Activated CD4-positive, alpha-beta memory T cell treated with anti-CD3 and anti-CD28 coated beads for 36 hours (primary cell): ENCODE data around the gene ZC3H10. TPM values are rescaled to one million over a fixed set of nuclear protein-coding genes. Genes with fewer than 3 reads are reported as not detected.

Experiments
- CTCF ChIA-PET: fragments of 350-600 bp; sonication (Branson Sonifier 250); formaldehyde crosslinking; loops from one replicate; lab custom pipeline; 2021; ENCODE audit warnings: antibody characterized with exemption, inconsistent platforms; lab: Charles Lee
- POLR2A ChIA-PET: fragments of 350-600 bp; sonication (Branson Sonifier 250); formaldehyde crosslinking; loops from one replicate; lab custom pipeline; 2021; ENCODE audit warnings: antibody characterized with exemption; lab: Charles Lee
- DNase-seq: peaks from one replicate; pipeline ENCODE4 v3.0.0-alpha.2; 2020
- H3K27ac Mint-ChIP-seq: one replicate; pipeline ENCODE4 v1.8.0; 2021; ENCODE audit warnings: mixed read lengths
- H3K27me3 Mint-ChIP-seq: one replicate; pipeline ENCODE4 v1.8.0; 2021; ENCODE audit warnings: mixed read lengths
- H3K36me3 Mint-ChIP-seq: one replicate; pipeline ENCODE4 v1.8.0; 2021; ENCODE audit warnings: mixed read lengths
- H3K4me1 Mint-ChIP-seq: one replicate; pipeline ENCODE4 v1.8.0; 2021; ENCODE audit warnings: low read depth, mixed read lengths
- H3K4me3 Mint-ChIP-seq: one replicate; pipeline ENCODE4 v1.8.0; 2021; ENCODE audit warnings: mild to moderate bottlenecking, mixed read lengths
- H3K9me3 Mint-ChIP-seq: one replicate; pipeline ENCODE4 v1.8.0; 2021; ENCODE audit warnings: mixed read lengths
- intact Hi-C: fragments of 100-400 bp; cut with micrococcal nuclease; formaldehyde crosslinking; loops from one replicate; pipeline ENCODE4 v1.15.1; 2023
- total RNA-seq, 2 experiments: library from RNA; stranded (reverse); gene quantifications; one replicate each; pipeline ENCODE4 v1.2.3, GENCODE V29; 2021

ZC3H10 gene
- total RNA-seq, 2 experiments from 2014 or later, result 5.1 to 7.2 TPM

DNA sequence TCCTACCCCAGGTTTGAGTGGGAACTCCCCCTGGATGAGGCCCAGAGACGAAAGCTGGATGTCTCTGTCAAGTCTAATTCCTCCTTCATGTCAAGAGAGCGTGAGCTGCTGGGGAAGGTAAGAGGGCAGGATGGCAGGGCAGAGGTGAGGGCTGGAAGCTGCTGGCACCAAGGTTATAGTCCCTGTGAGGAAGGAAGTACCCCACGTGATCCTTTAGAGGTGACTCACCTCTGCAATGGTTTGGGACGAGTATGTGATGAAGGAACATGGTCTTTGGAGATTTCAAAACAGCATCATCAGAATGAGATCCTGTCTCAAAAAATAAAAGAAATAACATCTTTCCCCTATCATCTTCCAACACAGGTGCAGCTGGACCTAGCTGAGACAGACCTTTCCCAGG is 25.2 kb downstream of the ZC3H10 start:
- Mint-ChIP-seq H3K4me1 (peaks cover 36% of the 10 kb centered on the region), H3K27me3 (no peaks in the 10 kb centered on the region), H3K9me3 (no peaks in the 10 kb centered on the region), H3K36me3 (peaks cover 57% of the 10 kb centered on the region), H3K4me3 (no peak overlapping the region), H3K27ac (peak overlapping the region; percentile 81)
- POLR2A ChIA-PET, result interaction anchor here (0.6 to 2.1 kb wide), 5 partner anchors 8 to 18 kb away, joined by 3 to 9 read pairs (median 3); partner anchors contain the start of genes ESYT1, MYL6 and MYL6B
- DNase-seq, result no peak
- CTCF ChIA-PET, result interaction anchor here (0.9 to 2.3 kb wide), 4 partner anchors 9 to 63 kb away, joined by 3 to 10 read pairs (median 4); partner anchors contain the start of genes MYL6B and SMARCC2
- intact Hi-C loops, result no loop called here

DNA sequence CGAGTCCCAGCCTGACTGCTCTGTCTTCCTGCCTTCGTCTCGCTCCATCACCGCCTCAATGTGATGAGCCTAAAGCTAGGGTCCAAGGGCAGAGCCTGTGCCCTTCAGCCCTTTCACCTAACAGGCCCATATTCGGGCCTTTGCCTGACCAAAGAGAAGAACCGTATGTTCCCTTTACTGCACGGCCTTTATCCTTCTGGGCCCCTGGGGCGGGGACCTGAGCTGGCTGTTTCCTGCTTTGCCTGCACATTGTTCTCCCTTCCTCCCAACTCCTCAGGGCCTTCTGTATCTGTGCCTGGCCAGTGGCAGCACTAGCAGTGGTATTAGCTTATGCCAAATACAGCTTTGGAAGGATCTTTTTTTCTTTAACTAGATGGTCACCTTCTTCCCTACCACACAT is 25.8 kb downstream of the ZC3H10 start:
- peaks cover 50% of the 10 kb centered on the region for H3K36me3 Mint-ChIP-seq
- CTCF ChIA-PET, result interaction anchor here (1.6 kb wide), 1 partner anchor 46 kb away, joined by 6 read pairs; the partner anchor contains the start of gene SMARCC2
- H3K4me1 Mint-ChIP-seq, result peaks cover 30% of the 10 kb centered on the region
- no peaks in the 10 kb centered on the region for H3K9me3 Mint-ChIP-seq
- DNase-seq, result no peak
- POLR2A ChIA-PET, result interaction anchor here (1.0 to 2.1 kb wide), 3 partner anchors 8 to 17 kb away, joined by 3 to 9 read pairs (median 4); partner anchors contain the start of genes MYL6 and MYL6B
- H3K27me3 Mint-ChIP-seq, result no peaks in the 10 kb centered on the region
- intact Hi-C loops, result no loop called here
- H3K27ac Mint-ChIP-seq, result peak overlapping the region; percentile 81
- H3K4me3 Mint-ChIP-seq, result no peak overlapping the region

DNA sequence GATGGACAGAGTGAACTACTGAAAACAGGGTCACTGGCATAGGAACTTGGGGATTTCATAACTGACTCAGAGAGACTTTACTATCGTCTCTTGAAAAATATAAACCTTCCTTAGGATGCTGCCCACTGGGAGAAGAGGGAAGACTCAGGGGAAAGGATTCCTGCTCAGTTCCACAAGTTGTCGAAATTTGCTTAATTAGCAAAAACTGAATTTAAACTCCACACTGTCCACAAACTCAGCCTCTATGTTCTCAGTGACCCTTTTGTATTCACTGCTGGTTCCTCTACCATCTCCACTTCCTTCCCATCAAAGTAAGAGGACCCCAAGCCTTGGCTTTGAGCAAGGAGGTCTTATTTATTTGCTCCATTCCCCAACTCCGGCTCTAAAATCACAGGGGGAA is 27.2 kb downstream of the ZC3H10 start:
- DNase-seq, result no peak
- peaks cover 28% of the 10 kb centered on the region for H3K4me1 Mint-ChIP-seq
- no peaks in the 10 kb centered on the region for H3K27me3 Mint-ChIP-seq
- POLR2A ChIA-PET, result interaction anchor here (1.3 kb wide), 1 partner anchor 15 kb away, joined by 3 read pairs; no protein-coding TSS in a partner anchor
- peak overlapping the region; percentile 54 for H3K27ac Mint-ChIP-seq
- no peak overlapping the region for H3K4me3 Mint-ChIP-seq
- intact Hi-C loops, result no loop called here
- CTCF ChIA-PET, result no interaction called here
- H3K9me3 Mint-ChIP-seq, result no peaks in the 10 kb centered on the region
- peaks cover 43% of the 10 kb centered on the region for H3K36me3 Mint-ChIP-seq

DNA sequence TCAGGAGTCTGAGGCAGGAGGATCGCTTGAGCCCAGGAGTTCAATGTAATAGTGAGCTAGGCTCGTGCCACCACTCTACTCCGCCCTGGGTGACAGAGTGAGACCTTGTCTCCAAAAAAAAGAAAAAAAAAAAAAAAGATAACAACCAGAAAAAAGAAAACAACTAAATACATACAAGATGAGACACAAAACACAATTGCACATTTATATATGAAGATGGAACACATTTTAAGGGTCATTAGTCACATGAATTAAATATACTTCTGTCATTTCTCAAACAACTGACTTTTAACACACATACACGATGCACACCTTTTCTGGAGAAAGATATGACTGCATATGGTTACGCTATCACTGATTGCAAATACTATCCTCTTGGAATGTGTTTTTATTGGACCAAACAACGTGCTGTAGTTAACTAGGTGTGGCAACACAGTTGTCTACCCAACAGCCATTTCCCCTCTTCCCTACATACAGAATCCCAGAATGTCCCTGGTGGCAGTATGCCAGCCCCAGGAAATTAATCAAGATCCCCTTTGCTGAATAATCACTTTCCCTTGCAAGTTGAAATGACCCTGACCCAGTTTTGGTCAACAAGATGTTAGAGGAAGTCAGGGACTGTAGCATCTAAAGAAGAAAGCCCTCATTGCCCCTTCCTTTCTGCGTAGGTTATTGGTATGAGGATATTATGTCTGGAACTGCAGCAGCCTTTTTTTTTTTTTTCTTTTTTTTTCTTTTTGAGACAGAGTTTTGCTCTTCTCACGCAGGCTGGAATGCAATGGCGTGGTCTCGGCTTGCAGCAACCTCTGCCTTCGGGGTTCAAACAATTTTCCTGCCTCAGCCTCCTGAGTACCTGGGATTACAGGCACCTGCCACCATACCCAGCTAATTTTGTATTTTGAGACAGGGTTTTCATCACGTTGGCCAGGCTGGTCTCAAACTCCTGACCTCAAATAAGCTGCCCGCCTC is 28.7 kb downstream of the ZC3H10 start:
- ChIA-PET CTCF (interaction anchor here (0.8 to 0.9 kb wide), 2 partner anchors 28 to 60 kb away, joined by 3 read pairs; no protein-coding TSS in a partner anchor), POLR2A (interaction anchor here (0.6 kb wide), 1 partner anchor 612 kb away, joined by 3 read pairs; no protein-coding TSS in a partner anchor)
- Mint-ChIP-seq H3K27ac (peak overlapping the region; percentile 29), H3K4me1 (peaks cover 35% of the 10 kb centered on the region), H3K27me3 (no peaks in the 10 kb centered on the region), H3K4me3 (no peak overlapping the region), H3K36me3 (peaks cover 33% of the 10 kb centered on the region), H3K9me3 (no peaks in the 10 kb centered on the region)
- intact Hi-C loops, result no loop called here
- no peak for DNase-seq

DNA sequence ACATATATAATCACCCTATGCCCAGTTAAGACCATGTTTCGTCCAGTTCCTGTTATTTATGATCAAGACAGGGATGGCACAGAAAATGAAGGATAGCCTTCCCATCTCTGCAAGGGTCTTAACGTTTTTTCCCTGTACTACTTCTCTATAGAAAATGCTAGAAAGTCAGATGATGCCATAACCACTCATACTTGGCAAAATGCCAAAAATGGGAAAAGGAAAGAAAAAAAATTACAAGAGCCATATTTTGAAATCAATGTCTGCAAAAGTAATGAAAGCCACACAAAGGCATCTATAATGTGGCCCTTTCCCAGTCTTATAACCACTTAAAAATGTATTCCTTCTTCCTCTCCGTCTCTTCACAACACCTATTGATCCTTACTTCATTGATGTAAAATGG is 32.5 kb downstream of the ZC3H10 start:
- ChIA-PET POLR2A (interaction anchor here (0.7 to 1.7 kb wide), 3 partner anchors 8 to 234 kb away, joined by 3 to 5 read pairs (median 4); partner anchors contain the start of genes MYL6 and ZC3H10), CTCF (interaction anchor here (1.0 to 4.6 kb wide), 3 partner anchors 24 to 333 kb away, joined by 3 to 54 read pairs (median 4); partner anchors contain the start of genes ESYT1, ORMDL2, SARNP and SMARCC2)
- H3K27ac Mint-ChIP-seq, result peak overlapping the region; percentile 96
- intact Hi-C loops, result no loop called here
- no peaks in the 10 kb centered on the region for H3K27me3 Mint-ChIP-seq
- H3K4me1 Mint-ChIP-seq, result peaks cover 28% of the 10 kb centered on the region
- DNase-seq, result no peak
- H3K9me3 Mint-ChIP-seq, result no peaks in the 10 kb centered on the region
- peaks cover 3% of the 10 kb centered on the region for H3K36me3 Mint-ChIP-seq
- H3K4me3 Mint-ChIP-seq, result peak overlapping the region; percentile 78

DNA sequence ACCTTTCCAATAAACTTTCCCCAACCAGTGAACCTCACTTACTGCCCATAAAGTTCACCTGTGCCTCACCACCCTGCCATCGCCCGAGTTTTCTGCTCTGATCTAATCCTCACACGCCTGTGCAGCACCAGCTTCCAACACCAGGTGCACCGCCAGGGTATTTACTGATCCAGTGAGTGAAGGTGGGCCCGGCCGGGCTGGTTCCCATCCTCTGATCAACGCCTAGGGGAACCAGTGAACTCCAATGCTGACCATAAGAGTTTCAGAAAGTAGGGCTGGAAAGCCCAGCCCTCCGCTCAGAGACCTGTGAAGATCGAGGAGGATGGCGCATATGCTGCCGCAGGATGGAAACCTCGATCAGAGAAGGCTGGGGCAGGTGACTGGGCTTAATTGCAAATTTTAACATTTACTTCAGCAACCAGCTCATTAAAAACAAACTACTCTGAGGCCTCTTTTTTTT is 33.6 kb downstream of the ZC3H10 start:
- intact Hi-C loops, result loop anchor here (1.0 to 2.0 kb wide), 7 partner anchors 9 to 221 kb away; partner anchors contain the start of genes DGKA, PA2G4, SMARCC2 and ZC3H10
- ChIA-PET CTCF (interaction anchor here (0.7 to 4.6 kb wide), 15 partner anchors 9 to 477 kb away, joined by 3 to 54 read pairs (median 3); partner anchors contain the start of genes ESYT1, ORMDL2, PA2G4 and RNF41), POLR2A (interaction anchor here (0.5 to 1.5 kb wide), 9 partner anchors 9 to 71 kb away, joined by 3 to 15 read pairs (median 5); partner anchors contain the start of genes ESYT1 and ZC3H10)
- Mint-ChIP-seq H3K36me3 (peaks cover 5% of the 10 kb centered on the region), H3K4me3 (peak overlapping the region; percentile 78), H3K4me1 (peaks cover 30% of the 10 kb centered on the region), H3K27ac (peak overlapping the region; percentile 96), H3K9me3 (no peaks in the 10 kb centered on the region), H3K27me3 (no peaks in the 10 kb centered on the region)
- peak; percentile 83 for DNase-seq

DNA sequence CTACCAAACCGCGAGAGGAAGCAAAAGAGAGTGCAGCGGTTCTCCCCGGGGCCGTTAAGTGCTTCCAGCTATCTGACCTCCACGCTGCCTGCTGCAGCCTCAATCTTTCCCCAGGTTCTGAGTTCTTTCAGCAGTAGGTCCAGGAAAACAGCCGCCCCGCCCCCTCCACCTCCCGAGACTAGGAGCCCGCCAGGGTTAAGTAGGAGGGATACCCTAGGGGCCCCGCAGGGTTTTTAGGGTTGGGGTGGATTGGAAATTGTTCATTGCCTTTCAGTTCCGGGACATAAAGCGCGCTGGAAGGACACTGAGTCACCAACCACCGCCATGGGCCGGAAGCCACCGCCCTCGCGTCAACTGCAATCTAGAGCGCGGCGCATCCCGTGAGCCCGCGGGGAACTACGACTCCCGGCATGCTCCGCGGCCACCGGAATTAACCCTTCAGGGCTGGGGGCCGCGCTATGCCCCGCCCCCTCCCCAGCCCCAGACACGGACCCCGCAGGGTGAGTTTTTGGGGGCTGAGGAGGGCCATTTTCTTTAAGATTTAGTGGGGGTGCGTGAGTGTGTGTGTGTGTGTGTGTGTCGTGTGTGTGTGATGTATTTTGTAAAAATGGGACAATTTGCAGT is 34.2 kb downstream of the ZC3H10 start, which contains the start of gene MYL6B:
Gene MYL6B, plus strand, starts transcription at position 456 of the 624 bp plus-strand sequence. CDS start 1,332 bp downstream, outside the sequence.
- H3K27ac Mint-ChIP-seq, result peak within 1 kb of the TSS; percentile 96
- DNase-seq, result peak; percentile 97
- ChIA-PET CTCF (interaction anchor here (0.7 to 4.6 kb wide), 15 partner anchors 9 to 477 kb away, joined by 3 to 54 read pairs (median 3); partner anchors contain the start of genes ESYT1, ORMDL2, PA2G4 and RNF41), POLR2A (interaction anchor here (0.8 to 1.5 kb wide), 7 partner anchors 9 to 70 kb away, joined by 3 to 15 read pairs (median 6); partner anchors contain the start of genes ESYT1 and ZC3H10)
- H3K9me3 Mint-ChIP-seq, result no peaks in the 10 kb centered on the region
- H3K27me3 Mint-ChIP-seq, result no peaks in the 10 kb centered on the region
- intact Hi-C loops, result loop anchor here (1.0 to 2.0 kb wide), 7 partner anchors 8 to 221 kb away; partner anchors contain the start of genes DGKA, PA2G4, SMARCC2 and ZC3H10
- peaks cover 32% of the 10 kb centered on the region for H3K4me1 Mint-ChIP-seq
- peak within 1 kb of the TSS; percentile 78 for H3K4me3 Mint-ChIP-seq
- H3K36me3 Mint-ChIP-seq, result peaks cover 8% of the 10 kb centered on the region

DNA sequence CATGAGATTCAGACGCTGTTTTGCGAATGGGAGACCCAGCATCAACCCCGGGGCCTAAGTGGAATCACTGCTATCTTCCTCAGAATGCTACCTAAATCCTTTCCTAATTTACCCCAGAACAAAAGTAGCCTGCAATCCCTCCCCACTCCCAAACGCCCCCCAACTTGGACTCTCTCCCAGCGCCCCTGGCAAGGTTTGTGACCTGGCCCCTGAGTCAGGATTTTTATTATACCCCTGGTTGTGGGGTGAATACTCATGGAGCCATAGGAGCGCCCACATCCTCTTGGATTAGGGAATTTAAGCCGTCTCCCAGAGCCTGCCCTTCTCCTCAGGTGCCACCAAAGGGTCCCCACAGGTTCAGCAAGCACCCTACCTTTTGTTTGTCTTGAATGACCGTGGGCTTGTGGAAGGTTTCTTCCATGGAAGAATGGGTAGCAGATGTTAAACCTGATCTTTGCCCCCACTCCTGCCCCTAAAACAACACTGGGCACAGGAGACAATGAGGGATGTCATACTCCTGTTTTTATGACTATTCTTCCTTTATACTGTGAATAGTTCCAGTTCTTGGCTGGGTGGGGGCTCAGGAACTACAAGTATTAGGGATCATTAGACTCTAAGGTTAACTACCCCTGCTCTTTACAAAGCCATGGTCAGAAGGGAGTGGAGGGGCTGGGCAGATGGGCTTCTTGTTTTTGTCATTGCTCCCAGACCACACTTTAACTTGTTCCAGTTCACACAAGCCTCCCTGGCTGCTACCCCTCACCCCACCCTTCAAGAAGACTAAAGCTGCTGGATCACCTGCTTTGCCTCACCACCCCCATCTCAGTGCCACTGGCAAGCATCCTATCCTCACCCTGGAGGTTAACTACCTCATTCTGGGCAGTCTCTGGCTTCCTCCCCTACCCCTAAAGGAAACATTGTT is 35.0 kb downstream of the ZC3H10 start:
- Mint-ChIP-seq H3K9me3 (no peaks in the 10 kb centered on the region), H3K4me3 (peak overlapping the region; percentile 78), H3K27me3 (no peaks in the 10 kb centered on the region), H3K4me1 (peaks cover 36% of the 10 kb centered on the region), H3K27ac (peak overlapping the region; percentile 96), H3K36me3 (peaks cover 9% of the 10 kb centered on the region)
- ChIA-PET POLR2A (interaction anchor here (1.3 kb wide), 1 partner anchor 69 kb away, joined by 5 read pairs; no protein-coding TSS in a partner anchor), CTCF (interaction anchor here (1.5 kb wide), 1 partner anchor 27 kb away, joined by 7 read pairs; no protein-coding TSS in a partner anchor)
- intact Hi-C loops, result loop anchor here (1.0 to 2.0 kb wide), 7 partner anchors 7 to 222 kb away; partner anchors contain the start of genes DGKA, PA2G4, SMARCC2 and ZC3H10
- no peak for DNase-seq

DNA sequence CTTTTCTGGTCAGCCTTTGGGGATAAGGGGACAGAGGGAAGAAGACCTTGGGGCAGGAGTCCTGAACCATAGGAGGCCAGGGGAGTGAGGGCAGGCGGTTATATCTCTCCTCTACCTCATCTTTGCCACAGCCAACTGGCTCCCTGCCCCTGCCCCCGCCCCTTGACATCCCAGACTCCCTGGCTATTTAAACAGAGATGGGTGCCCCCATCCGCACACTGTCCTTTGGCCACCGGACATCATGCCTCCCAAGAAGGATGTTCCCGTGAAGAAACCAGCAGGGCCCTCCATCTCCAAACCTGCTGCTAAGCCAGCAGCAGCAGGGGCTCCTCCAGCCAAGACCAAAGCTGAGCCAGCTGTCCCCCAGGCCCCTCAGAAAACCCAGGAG is 35.6 kb downstream of the ZC3H10 start:
- Mint-ChIP-seq H3K4me1 (peaks cover 36% of the 10 kb centered on the region), H3K36me3 (peaks cover 15% of the 10 kb centered on the region), H3K9me3 (no peaks in the 10 kb centered on the region), H3K27ac (no peak overlapping the region), H3K4me3 (peak overlapping the region; percentile 78), H3K27me3 (no peaks in the 10 kb centered on the region)
- intact Hi-C loops, result loop anchor here (2.0 kb wide), 2 partner anchors 69 to 223 kb away; partner anchors contain the start of gene DGKA
- DNase-seq, result no peak
- POLR2A ChIA-PET, result no interaction called here
- CTCF ChIA-PET, result interaction anchor here (1.0 to 2.2 kb wide), 3 partner anchors 27 to 36 kb away, joined by 5 to 7 read pairs (median 6); partner anchors contain the start of genes SMARCC2 and ZC3H10
